K562 (cell line): Measurements from ENCODE around the gene CCN5. TPM values are rescaled to one million over a fixed set of nuclear protein-coding genes. Genes with fewer than 3 reads are reported as not detected.

Experiments used
- ATAC-seq: fragments of 200-7000 bp; cut with Tn5 transposase; 3 replicates; pipeline ENCODE4 v1.9.1; 2020; ENCODE audit warnings: moderate library complexity
- BruUV-seq: library from RNA; stranded (reverse); fragments of 400-500 nt; replicated peaks from 2 replicates; lab custom pipeline; 2021; lab: Mats Ljungman, UMichigan
- CTCF ChIA-PET: fragments of 300-600 bp; formaldehyde crosslinking; extraction: SDS; loops from one replicate; lab custom pipeline; 2021; ENCODE audit warnings: low intra/inter-chr PET ratio; lab: Yijun Ruan, JAX
- POLR2A ChIA-PET: fragments of 300-600, 350-650 bp; sonication (Branson Sonifier 250); formaldehyde crosslinking; extraction: SDS; loops from one replicate; lab custom pipeline; 2021; ENCODE audit warnings: antibody characterized with exemption, inconsistent platforms; lab: Yijun Ruan, JAX
- DNase-seq, 4 experiments: peaks; one replicate each; pipeline versions ENCODE4 v3.0.0 to v3.0.0-alpha.2; 2011 to 2018; ENCODE audit warnings: low spot score in 3 of 4, mixed read lengths in 3 of 4; ENCODE audit errors: extremely low read depth in 1 of 4
- FAIRE-seq: peaks from 2 replicates; lab custom pipeline; 2011; peaks lifted over from hg19 to GRCh38; lab: Jason Lieb, UNC
- H2AFZ ChIP-seq: 2 replicates; pipeline ENCODE4 v1.6.0; 2011; ENCODE audit warnings: low read depth, low read length, control low read depth, inconsistent platforms
- H3K27ac ChIP-seq: fragments of 200-600 bp; 3 replicates; pipeline ENCODE4 v1.8.0; 2011; ENCODE audit warnings: low read depth, mild to moderate bottlenecking, control low read depth, inconsistent platforms, low read length, moderate library complexity, mixed read lengths; ENCODE audit errors: extremely low read depth
- H3K27me3 ChIP-seq, 2 experiments: fragments of 300-600 bp in 1 of 2; 2 replicates in 1 of 2; 3 replicates in 1 of 2; pipeline versions ENCODE4 v1.6.0 to v1.8.0; 2011; ENCODE audit warnings: inconsistent platforms in 2 of 2, low read length in 2 of 2, mild to moderate bottlenecking in 1 of 2, mixed read lengths in 1 of 2, moderate library complexity in 1 of 2; ENCODE audit not compliant: control insufficient read depth in 2 of 2, insufficient read depth in 2 of 2
- H3K36me3 ChIP-seq: fragments of 300-600 bp; 3 replicates; pipeline ENCODE4 v1.8.0; 2011; ENCODE audit warnings: mild to moderate bottlenecking, low read length, inconsistent platforms; ENCODE audit not compliant: control insufficient read depth, insufficient read depth
- H3K4me1 ChIP-seq, 2 experiments: fragments of 200-600 bp in 1 of 2; replicated peaks in 1 of 2; 2 replicates in 1 of 2; 3 replicates in 1 of 2; pipeline versions ENCODE4 v1.5.1 to v1.8.0; 2011; ENCODE audit warnings: inconsistent platforms in 2 of 2, low read length in 2 of 2, mild to moderate bottlenecking in 1 of 2, mixed read lengths in 1 of 2, moderate library complexity in 1 of 2; ENCODE audit not compliant: control insufficient read depth in 2 of 2, insufficient read depth in 2 of 2
- H3K4me2 ChIP-seq: 2 replicates; pipeline ENCODE4 v1.6.1; 2011; ENCODE audit warnings: low read length, control low read depth, inconsistent platforms, mixed read lengths; ENCODE audit not compliant: insufficient read depth
- H3K4me3 ChIP-seq: fragments of 200-600 bp; sonication (generic), shearing (Covaris generic); 2 replicates; pipeline ENCODE4 v1.5.1; 2016; ENCODE audit warnings: control low read depth, inconsistent platforms
- H3K79me2 ChIP-seq: fragments of 200-600 bp; 3 replicates; pipeline ENCODE4 v1.8.0; 2011; ENCODE audit warnings: low read length, inconsistent platforms; ENCODE audit not compliant: control insufficient read depth, insufficient read depth
- H3K9ac ChIP-seq, 2 experiments: 2 replicates each; pipeline versions ENCODE4 v1.6.0 to v1.6.1; 2011; ENCODE audit warnings: low read depth in 2 of 2, low read length in 2 of 2, control low read depth in 1 of 2, inconsistent platforms in 1 of 2, mild to moderate bottlenecking in 1 of 2, mixed read lengths in 1 of 2; ENCODE audit not compliant: insufficient read depth in 1 of 2
- H3K9me1 ChIP-seq: one replicate; pipeline ENCODE4 v1.6.0; 2011; ENCODE audit warnings: inconsistent platforms, mild to moderate bottlenecking, low read length, moderate library complexity; ENCODE audit not compliant: control insufficient read depth, insufficient read depth
- H3K9me3 ChIP-seq: replicated peaks from 2 replicates; pipeline ENCODE4 v1.5.1; 2011; ENCODE audit warnings: low read depth, low read length, inconsistent platforms; ENCODE audit not compliant: control insufficient read depth, insufficient read depth
- H4K20me1 ChIP-seq: replicated peaks from 2 replicates; pipeline ENCODE4 v1.6.1; 2011; ENCODE audit warnings: low read length, inconsistent platforms, mixed read lengths; ENCODE audit not compliant: control insufficient read depth, insufficient read depth
- FOSL1 ChIP-seq: fragments of 200-800 bp; sonication (Bioruptor generic); conservative IDR thresholded peaks from 2 replicates; pipeline ENCODE4 v1.6.1; 2016; ENCODE audit warnings: missing genetic modification characterization, missing compliant biosample characterization
- GTF2F1 ChIP-seq: IDR thresholded peaks from 2 replicates; pipeline ENCODE4 v1.6.1; 2011; ENCODE audit warnings: low read depth, low read length, improper control_type of control experiment
- MCM3 ChIP-seq: fragments of 450-650 bp; IDR thresholded peaks from 2 replicates; pipeline ENCODE4 v1.6.1; 2016
- NCOR1 ChIP-seq: fragments of 450-650 bp; IDR thresholded peaks from 2 replicates; pipeline ENCODE4 v1.6.1; 2016; ENCODE audit warnings: mild to moderate bottlenecking, moderate library complexity
- TOE1 ChIP-seq, 2 experiments: fragments of 450-650 bp in 1 of 2; sonication (generic) in 1 of 2; formaldehyde crosslinking in 1 of 2; IDR thresholded peaks; 2 replicates each; pipeline versions ENCODE4 v1.7.1 to v1.8.0; 2016 to 2022; ENCODE audit warnings: borderline replicate concordance in 2 of 2, mild to moderate bottlenecking in 2 of 2, antibody characterized with exemption in 1 of 2, inconsistent platforms in 1 of 2, low read depth in 1 of 2, missing genetic modification reagents in 1 of 2, moderate library complexity in 1 of 2
- USF2 ChIP-seq: sonication (generic); formaldehyde crosslinking; IDR thresholded peaks from 2 replicates; pipeline ENCODE4 v1.5.0; 2020; ENCODE audit warnings: missing genetic modification reagents
- ZNF436 ChIP-seq: fragments of 250-450, 450-650 bp; sonication (Bioruptor Pico); formaldehyde crosslinking; IDR thresholded peaks from 2 replicates; pipeline ENCODE4 v1.7.0; 2020; ENCODE audit warnings: mild to moderate bottlenecking
- WGBS: fragments of 100-300 bp; shearing (Covaris generic); methylation state at CpG from one replicate; pipeline ENCODE4 v1.1.6; 2016; ENCODE audit warnings: low coverage, mixed read lengths; ENCODE audit not compliant: insufficient coverage; ENCODE audit errors: missing lambda C conversion rate; 5-methylcytosine and 5-hydroxymethylcytosine counted together
- in situ Hi-C: fragments of 300-500 bp; cut with MboI; formaldehyde crosslinking; loops from 4 replicates; pipeline ENCODE4 v1.15.0; 2018; ENCODE audit warnings: inconsistent platforms, mixed read lengths
- intact Hi-C: fragments of 100-400 bp; cut with micrococcal nuclease; formaldehyde crosslinking; loops from 2 replicates; pipeline ENCODE4 v1.14.2; 2022
- polyA plus RNA-seq, 8 experiments: library from polyadenylated mRNA; depleted of rRNA in 4 of 8; stranded (reverse) in 5 of 8; unstranded in 3 of 8; fragments of >200 nt; fragmentation: Nextera tagmentation in 2 of 8; fragmentation: Illumina TruSeq in 1 of 8; extraction: Ambion mirVana in 2 of 8; extraction: Trizol in 1 of 8; gene quantifications; 2 replicates each; pipeline versions ENCODE4 v1.2.1 to v1.2.3, GENCODE V29; 2011 to 2014; ENCODE audit warnings: inconsistent platforms in 1 of 8, missing spikeins in 1 of 8
- total RNA-seq, 7 experiments: library from RNA; depleted of rRNA in 6 of 7; stranded (reverse); fragments of >200 nt in 6 of 7; fragmentation: Illumina TruSeq in 2 of 7; extraction: Trizol in 2 of 7; gene quantifications; 2 replicates each; pipeline versions ENCODE4 v1.2.1 to v1.2.3, GENCODE V29; 2011 to 2021; ENCODE audit warnings: low replicate concordance in 1 of 7
- TF ChIP-seq, protein P1 (sequence below): fragments of 450-650 bp; formaldehyde crosslinking; IDR thresholded peaks from 2 replicates; pipeline ENCODE4 v1.4.0; 2020; ENCODE audit warnings: mild to moderate bottlenecking, mixed read lengths
- TF ChIP-seq, protein P2 (sequence below): sonication (generic); formaldehyde crosslinking; IDR thresholded peaks from 2 replicates; pipeline ENCODE4 v1.9.0; 2022; ENCODE audit warnings: mild to moderate bottlenecking, missing genetic modification reagents

The CCN5 gene
- total and polyA plus RNA-seq, 9 of the 15 experiments (the other 6 are each of a cell fraction or from before 2014, with no cell fraction given): not detected

DNA sequence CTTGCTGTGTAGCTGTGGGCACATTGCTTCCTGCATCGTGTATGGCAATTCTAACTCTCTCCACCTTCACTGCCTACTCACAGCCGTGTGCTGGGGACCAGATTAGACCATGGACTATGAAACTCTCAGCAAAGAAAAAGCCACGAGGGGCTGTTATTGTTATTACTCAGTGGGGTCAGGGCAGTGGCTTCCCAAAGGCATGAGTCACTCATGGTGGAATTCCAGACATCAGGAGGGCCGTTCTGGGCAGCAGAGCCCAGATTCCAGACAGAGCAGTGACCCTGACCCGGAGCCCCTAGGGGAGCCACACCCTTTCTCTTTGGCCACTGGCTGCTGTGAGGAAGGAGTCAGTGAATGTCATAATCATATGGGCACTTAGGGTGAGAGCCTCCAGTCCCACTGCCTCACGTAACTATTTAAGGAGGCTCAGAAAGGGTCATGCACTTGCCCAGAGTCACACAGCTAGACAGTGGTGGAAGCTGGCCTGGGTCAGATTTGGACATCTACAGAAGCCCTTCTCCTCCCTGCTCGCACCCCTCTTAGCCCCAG is 22.2 kb upstream of the CCN5 start:
- Histone ChIP-seq H3K9me1 (no peaks in the 10 kb centered on the region), H3K4me3 (no peak overlapping the region), H3K27me3 (peaks cover 2 to 23% of the 10 kb centered on the region in 2 experiments; a peak in 2 of 5 replicates), H2AFZ (no peak overlapping the region), H3K27ac (no peak overlapping the region), H3K4me2 (no peak overlapping the region), H3K36me3 (no peaks in the 10 kb centered on the region), H3K9ac (no peak overlapping the region), H3K9me3 (peaks cover 4% of the 10 kb centered on the region), H3K4me1 (no peaks in the 10 kb centered on the region), H3K79me2 (no peaks in the 10 kb centered on the region), H4K20me1 (no peaks in the 10 kb centered on the region)
- 3% methylated on average over 7 of the region's 7 CpGs for WGBS
- ChIA-PET CTCF (interaction anchor here (0.5 to 0.6 kb wide), 2 partner anchors 40 to 402 kb away, joined by 3 read pairs; no protein-coding TSS in a partner anchor), POLR2A (no interaction called here)
- in situ Hi-C loops: no loop called here
- no peak for ATAC-seq
- intact Hi-C loops: no loop called here
- no TSS peak for BruUV-seq
- no peak for DNase-seq
- TF ChIP-seq GTF2F1 (no peak), FOSL1 (tag) (peak; percentile 63)
- FAIRE-seq: no peak

GRCh38 chr20:44693627-44694026 is 21.5 kb upstream of the CCN5 start:
- ATAC-seq (no peak), FAIRE-seq (no peak), DNase-seq (no peak)
- 0 out of 2 replicates have a peak overlapping the region, but pooled peaks have one; percentile 3 for H2AFZ ChIP-seq
- ChIA-PET POLR2A (no interaction called here), CTCF (interaction anchor here (0.5 kb wide), 1 partner anchor 40 kb away, joined by 3 read pairs; no protein-coding TSS in a partner anchor)
- peaks cover 4% of the 10 kb centered on the region for H3K9me3 ChIP-seq
- in situ Hi-C loops (no loop called here), intact Hi-C loops (no loop called here)
- TF ChIP-seq, protein P1, sequence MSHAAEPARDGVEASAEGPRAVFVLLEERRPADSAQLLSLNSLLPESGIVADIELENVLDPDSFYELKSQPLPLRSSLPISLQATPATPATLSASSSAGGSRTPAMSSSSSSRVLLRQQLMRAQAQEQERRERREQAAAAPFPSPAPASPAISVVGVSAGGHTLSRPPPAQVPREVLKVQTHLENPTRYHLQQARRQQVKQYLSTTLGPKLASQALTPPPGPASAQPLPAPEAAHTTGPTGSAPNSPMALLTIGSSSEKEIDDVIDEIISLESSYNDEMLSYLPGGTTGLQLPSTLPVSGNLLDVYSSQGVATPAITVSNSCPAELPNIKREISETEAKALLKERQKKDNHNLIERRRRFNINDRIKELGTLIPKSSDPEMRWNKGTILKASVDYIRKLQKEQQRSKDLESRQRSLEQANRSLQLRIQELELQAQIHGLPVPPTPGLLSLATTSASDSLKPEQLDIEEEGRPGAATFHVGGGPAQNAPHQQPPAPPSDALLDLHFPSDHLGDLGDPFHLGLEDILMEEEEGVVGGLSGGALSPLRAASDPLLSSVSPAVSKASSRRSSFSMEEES (CRISPR knock-in tag): peak; percentile 64
- 0 out of 2 replicates have a peak, but pooled peaks have one; percentile 19 for TF ChIP-seq TOE1 (IDR thresholded peaks at IDR 0.05; ENCODE audit: borderline replicate concordance)
- no peak for TF ChIP-seq TOE1 (CRISPR knock-in tag; IDR thresholded peaks at IDR 0.05; ENCODE audit: borderline replicate concordance, low read depth)
- TF ChIP-seq USF2 (CRISPR knock-in tag): peak; percentile 43; the same call in 1 of the 2 replicates
- no peak for TF ChIP-seq NCOR1
- TF ChIP-seq ZNF436 (CRISPR knock-in tag): no peak
- TF ChIP-seq, protein P2, sequence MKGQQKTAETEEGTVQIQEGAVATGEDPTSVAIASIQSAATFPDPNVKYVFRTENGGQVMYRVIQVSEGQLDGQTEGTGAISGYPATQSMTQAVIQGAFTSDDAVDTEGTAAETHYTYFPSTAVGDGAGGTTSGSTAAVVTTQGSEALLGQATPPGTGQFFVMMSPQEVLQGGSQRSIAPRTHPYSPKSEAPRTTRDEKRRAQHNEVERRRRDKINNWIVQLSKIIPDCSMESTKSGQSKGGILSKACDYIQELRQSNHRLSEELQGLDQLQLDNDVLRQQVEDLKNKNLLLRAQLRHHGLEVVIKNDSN (CRISPR knock-in tag): 0 out of 2 replicates have a peak, but pooled peaks have one; percentile 26
- no peak for TF ChIP-seq MCM3
- no peaks in the 10 kb centered on the region for H4K20me1 ChIP-seq
- no peaks in the 10 kb centered on the region for H3K4me1 ChIP-seq
- H3K27ac ChIP-seq: no peak overlapping the region
- H3K9me1 ChIP-seq: no peaks in the 10 kb centered on the region
- no peaks in the 10 kb centered on the region for H3K79me2 ChIP-seq
- no peak overlapping the region for H3K4me2 ChIP-seq
- BruUV-seq: no TSS peak
- H3K4me3 ChIP-seq: no peak overlapping the region
- H3K36me3 ChIP-seq: no peaks in the 10 kb centered on the region
- no peak overlapping the region for H3K9ac ChIP-seq
- peaks cover 7 to 26% of the 10 kb centered on the region in 2 experiments; a peak in 2 of 5 replicates for H3K27me3 ChIP-seq
